GM12878 (cell line): ENCODE measurements around the gene KCNQ1. TPM values are rescaled to one million over a fixed set of nuclear protein-coding genes. Genes with fewer than 3 reads are reported as not detected.

Experiments used
- ATAC-seq: fragments of 200-7000 bp; cut with Tn5 transposase; 3 replicates; pipeline ENCODE4 v1.9.1; 2020; ENCODE audit warnings: mild to moderate bottlenecking, moderate library complexity
- BruUV-seq: library from RNA; stranded (reverse); fragments of 400-500 nt; replicated peaks from 2 replicates; lab custom pipeline; 2021; lab: Mats Ljungman, UMichigan
- CTCF ChIA-PET: fragments of 300-600 bp; sonication (Branson Sonifier 250); formaldehyde crosslinking; extraction: SDS; loops from one replicate; lab custom pipeline; 2021; ENCODE audit warnings: inconsistent platforms; lab: Yijun Ruan, JAX
- POLR2A ChIA-PET: fragments of 350-600 bp; formaldehyde crosslinking; extraction: SDS; loops from one replicate; lab custom pipeline; 2021; ENCODE audit warnings: inconsistent platforms; lab: Charles Lee
- RAD21 ChIA-PET: fragments of 300-600 bp; sonication (Branson Sonifier 250); formaldehyde crosslinking; loops from one replicate; lab custom pipeline; 2023; ENCODE audit warnings: antibody characterized with exemption; ENCODE audit not compliant: unreplicated experiment; lab: Charles Lee
- SMC1A ChIA-PET: fragments of 300-600 bp; sonication (Branson Sonifier 250); formaldehyde crosslinking; loops from one replicate; lab custom pipeline; 2023; ENCODE audit not compliant: unreplicated experiment, uncharacterized antibody; lab: Charles Lee
- DNase-seq: peaks from one replicate; pipeline ENCODE4 v3.0.0-alpha.2; 2011; ENCODE audit warnings: low read depth, low spot score
- FAIRE-seq: peaks from 3 replicates; lab custom pipeline; 2011; peaks lifted over from hg19 to GRCh38; lab: Jason Lieb, UNC
- H2AFZ ChIP-seq: 2 replicates; pipeline ENCODE4 v1.6.0; 2011; ENCODE audit warnings: low read depth, low read length, control low read depth; ENCODE audit not compliant: control insufficient read depth
- H3K27ac ChIP-seq: 2 replicates; pipeline ENCODE4 v1.5.1; 2011; ENCODE audit warnings: control low read depth; ENCODE audit not compliant: control insufficient read depth, insufficient read depth
- H3K27me3 ChIP-seq, 2 experiments: replicated peaks in 1 of 2; 2 replicates each; pipeline versions ENCODE4 v1.6.0 to v1.6.1; 2011; ENCODE audit warnings: low read length in 1 of 2; ENCODE audit not compliant: control insufficient read depth in 2 of 2, insufficient read depth in 2 of 2
- H3K36me3 ChIP-seq, 2 experiments: 2 replicates each; pipeline ENCODE4 v1.5.1; 2011; ENCODE audit warnings: low read length in 1 of 2; ENCODE audit not compliant: control insufficient read depth in 2 of 2, insufficient read depth in 2 of 2
- H3K4me1 ChIP-seq: 2 replicates; pipeline ENCODE4 v1.6.1; 2011; ENCODE audit warnings: mild to moderate bottlenecking, low read length, moderate library complexity, mixed read lengths; ENCODE audit not compliant: control insufficient read depth, insufficient read depth
- H3K4me2 ChIP-seq: 2 replicates; pipeline ENCODE4 v1.6.0; 2011; ENCODE audit warnings: control low read depth; ENCODE audit not compliant: control insufficient read depth, insufficient read depth
- H3K4me3 ChIP-seq: fragments of 200-600 bp; sonication (generic); 2 replicates; pipeline ENCODE4 v1.5.1; 2016
- H3K79me2 ChIP-seq: 2 replicates; pipeline ENCODE4 v1.6.0; 2011; ENCODE audit warnings: low read length; ENCODE audit not compliant: control insufficient read depth, insufficient read depth
- H3K9ac ChIP-seq: 2 replicates; pipeline ENCODE4 v1.8.0; 2011; ENCODE audit warnings: low read length, control low read depth, mixed read lengths; ENCODE audit not compliant: control insufficient read depth, insufficient read depth
- H3K9me3 ChIP-seq: replicated peaks from 3 replicates; pipeline ENCODE4 v1.5.1; 2011; ENCODE audit warnings: mild to moderate bottlenecking, low read length; ENCODE audit not compliant: control insufficient read depth, insufficient read depth
- H4K20me1 ChIP-seq: 2 replicates; pipeline ENCODE4 v1.6.0; 2011; ENCODE audit not compliant: control insufficient read depth, insufficient read depth
- ATF7 ChIP-seq: fragments of 450-650 bp; IDR thresholded peaks from 2 replicates; pipeline ENCODE4 v1.6.1; 2016; ENCODE audit warnings: low read depth, mild to moderate bottlenecking
- BACH1 ChIP-seq: fragments of 450-650 bp; IDR thresholded peaks from 2 replicates; pipeline ENCODE4 v1.6.1; 2017; ENCODE audit warnings: mild to moderate bottlenecking, borderline replicate concordance
- BHLHE40 ChIP-seq, 2 experiments: fragments of 450-650 bp in 1 of 2; IDR thresholded peaks; 2 replicates each; pipeline ENCODE4 v1.6.1; 2011 to 2017; ENCODE audit warnings: low read depth in 2 of 2, borderline replicate concordance in 1 of 2, improper control_type of control experiment in 1 of 2, low read length in 1 of 2, mild to moderate bottlenecking in 1 of 2
- ELK1 ChIP-seq: IDR thresholded peaks from 2 replicates; pipeline ENCODE4 v1.6.1; 2012; ENCODE audit warnings: low read depth, low read length, improper control_type of control experiment
- FOXK2 ChIP-seq: fragments of 450-650 bp; IDR thresholded peaks from 2 replicates; pipeline ENCODE4 v1.6.1; 2017; ENCODE audit warnings: mild to moderate bottlenecking, moderate library complexity
- GABPA ChIP-seq: IDR thresholded peaks from 2 replicates; pipeline ENCODE4 v1.6.1; 2014; ENCODE audit warnings: antibody characterized with exemption, low read depth, mild to moderate bottlenecking, inconsistent platforms
- JUND ChIP-seq: IDR thresholded peaks from 2 replicates; pipeline ENCODE4 v1.6.1; 2012; ENCODE audit warnings: low read depth, mild to moderate bottlenecking, low read length, improper control_type of control experiment, moderate library complexity
- MYC ChIP-seq: IDR thresholded peaks from 2 replicates; pipeline ENCODE4 v1.6.1; 2011; ENCODE audit warnings: mild to moderate bottlenecking, low read length, moderate library complexity, inconsistent platforms; ENCODE audit not compliant: insufficient read depth, insufficient replicate concordance, insufficient read length, severe bottlenecking
- NFYB ChIP-seq: IDR thresholded peaks from 2 replicates; pipeline ENCODE4 v1.6.1; 2011; ENCODE audit warnings: low read depth, mild to moderate bottlenecking, low read length, improper control_type of control experiment, moderate library complexity; ENCODE audit not compliant: insufficient read depth
- NR2C2 ChIP-seq: IDR thresholded peaks from 2 replicates; pipeline ENCODE4 v1.6.1; 2011; ENCODE audit warnings: borderline replicate concordance, low read depth; ENCODE audit not compliant: control insufficient read depth, insufficient read length
- POU2F2 ChIP-seq: IDR thresholded peaks from 3 replicates; pipeline ENCODE4 v1.6.1; 2011; ENCODE audit warnings: low read depth, mild to moderate bottlenecking, low read length, borderline replicate concordance
- RUNX3 ChIP-seq: IDR thresholded peaks from 2 replicates; pipeline ENCODE4 v1.6.1; 2012; ENCODE audit warnings: low read length, inconsistent platforms
- SRF ChIP-seq, 2 experiments: IDR thresholded peaks; 2 replicates each; pipeline ENCODE4 v1.6.1; 2011; ENCODE audit warnings: low read depth in 2 of 2, low read length in 2 of 2, mild to moderate bottlenecking in 1 of 2, moderate library complexity in 1 of 2
- TCF7 ChIP-seq: IDR thresholded peaks from 2 replicates; pipeline ENCODE4 v1.6.1; 2014; ENCODE audit warnings: antibody characterized with exemption, borderline replicate concordance
- YY1 ChIP-seq: IDR thresholded peaks from 2 replicates; pipeline ENCODE4 v1.6.1; 2011; ENCODE audit warnings: low read depth, mild to moderate bottlenecking, low read length
- ZNF217 ChIP-seq: fragments of 450-650 bp; IDR thresholded peaks from 2 replicates; pipeline ENCODE4 v1.6.1; 2017; ENCODE audit warnings: antibody characterized with exemption, mild to moderate bottlenecking
- ZNF622 ChIP-seq: fragments of 450-650 bp; IDR thresholded peaks from 2 replicates; pipeline ENCODE4 v1.6.1; 2017; ENCODE audit warnings: mild to moderate bottlenecking, inconsistent platforms
- WGBS: methylation state at CpG from one replicate; pipeline ENCODE4 v1.1.6; 2016; ENCODE audit warnings: low lambda C conversion rate; ENCODE audit not compliant: insufficient replicate concordance, insufficient coverage; ENCODE audit errors: missing lambda C conversion rate; 5-methylcytosine and 5-hydroxymethylcytosine counted together
- in situ Hi-C: fragments of 300-500 bp; cut with MboI; formaldehyde crosslinking; loops from 9 replicates; pipeline ENCODE4 v1.14.3; 2018; ENCODE audit warnings: mixed read lengths
- intact Hi-C: fragments of 100-400 bp; cut with micrococcal nuclease; formaldehyde crosslinking; loops from one replicate; pipeline ENCODE4 v1.14.2; 2022; ENCODE audit not compliant: unreplicated experiment
- polyA plus RNA-seq, 11 experiments: library from polyadenylated mRNA; depleted of rRNA in 4 of 11; unstranded in 6 of 11; stranded (reverse) in 5 of 11; fragments of >200 nt; fragmentation: Nextera tagmentation in 4 of 11; fragmentation: Illumina TruSeq in 1 of 11; extraction: Ambion mirVana in 4 of 11; extraction: Trizol in 1 of 11; gene quantifications; 1 replicate in 1 of 11; 2 replicates in 10 of 11; pipeline versions ENCODE4 v1.2.1 to v1.2.3, GENCODE V29; 2011 to 2016; ENCODE audit warnings: inconsistent platforms in 2 of 11, missing spikeins in 2 of 11, low read depth in 1 of 11
- total RNA-seq, 4 experiments: library from RNA; depleted of rRNA in 3 of 4; stranded (reverse); fragments of >200 nt in 3 of 4; fragmentation: Illumina TruSeq in 1 of 4; extraction: Trizol in 1 of 4; gene quantifications; 2 replicates each; pipeline versions ENCODE4 v1.2.1 to v1.2.3, GENCODE V29; 2013 to 2021
- TF ChIP-seq, protein P1 (sequence below): fragments of 150-350 bp; IDR thresholded peaks from 2 replicates; pipeline ENCODE4 v1.6.1; 2014; ENCODE audit warnings: mild to moderate bottlenecking, low read depth, low read length

KCNQ1 gene
- total and polyA plus RNA-seq, 10 of the 15 experiments (the other 5 are each of a cell fraction or from before 2014, with no cell fraction given) = 0.03 to 0.15 (median 0.12) TPM; not detected in 7

- ChIA-PET RAD21 (no interaction called here), CTCF (no interaction called here), SMC1A (no interaction called here), POLR2A (no interaction called here)
- H3K4me2 ChIP-seq = no peak overlapping the region
- in situ Hi-C loops = no loop called here
- BruUV-seq = no TSS peak
- no peak for ATAC-seq
- DNase-seq = no peak
- H3K27me3 ChIP-seq = no peaks in the 10 kb centered on the region
- intact Hi-C loops = no loop called here
- H3K9me3 ChIP-seq = peaks cover 12% of the 10 kb centered on the region; the same call in 1 of the 3 replicates
- H3K79me2 ChIP-seq = no peaks in the 10 kb centered on the region
- no peak for FAIRE-seq
- no peaks in the 10 kb centered on the region for H3K4me1 ChIP-seq
- no peaks in the 10 kb centered on the region for H3K36me3 ChIP-seq
- H4K20me1 ChIP-seq = no peaks in the 10 kb centered on the region
- H2AFZ ChIP-seq = no peak overlapping the region
- H3K9ac ChIP-seq = no peak overlapping the region
- no peak overlapping the region for H3K27ac ChIP-seq
- TF ChIP-seq ELK1 (no peak), BHLHE40 (IDR thresholded peaks at IDR 0.05; ENCODE audit: borderline replicate concordance in 1 of 2, low read depth in 2 of 2, low read length in 1 of 2) (no peak)
- H3K4me3 ChIP-seq = no peak overlapping the region
- WGBS = 30% methylated on average over 3 of the region's 3 CpGs
Observed at GRCh38 chr11:2819316-2819715, 374.5 kb downstream of the KCNQ1 start.

DNA sequence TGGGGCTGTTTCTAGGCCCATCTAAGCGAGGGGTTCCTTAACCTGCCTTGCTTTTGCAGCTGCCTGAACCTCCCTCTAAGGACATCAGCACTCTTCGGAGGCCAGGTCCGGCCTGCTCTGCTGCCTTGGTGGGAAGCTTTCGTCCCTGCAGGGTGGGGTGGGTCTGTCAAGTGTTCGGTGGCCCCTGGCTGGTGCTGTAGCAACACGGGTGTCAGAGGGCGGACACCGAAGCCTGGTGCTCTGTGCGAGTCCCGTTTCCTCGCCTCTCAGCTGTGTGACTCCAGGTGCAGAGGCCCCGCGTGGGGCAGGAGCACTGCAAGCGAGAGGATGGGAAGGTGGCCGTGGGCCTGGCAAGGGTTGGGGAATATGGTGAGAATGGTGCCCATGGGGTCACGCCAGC lies 376.2 kb downstream of the KCNQ1 start:
- ChIA-PET CTCF (no interaction called here), SMC1A (no interaction called here), POLR2A (no interaction called here), RAD21 (no interaction called here)
- Histone ChIP-seq H2AFZ (no peak overlapping the region), H4K20me1 (no peaks in the 10 kb centered on the region), H3K27ac (no peak overlapping the region), H3K9me3 (peaks cover 12% of the 10 kb centered on the region; the same call in 1 of the 3 replicates), H3K79me2 (no peaks in the 10 kb centered on the region), H3K4me3 (no peak overlapping the region), H3K36me3 (no peaks in the 10 kb centered on the region), H3K4me2 (no peak overlapping the region), H3K27me3 (no peaks in the 10 kb centered on the region), H3K4me1 (no peaks in the 10 kb centered on the region), H3K9ac (no peak overlapping the region)
- FAIRE-seq (no peak), DNase-seq (no peak), ATAC-seq (no peak)
- BruUV-seq = no TSS peak
- in situ Hi-C loops (no loop called here), intact Hi-C loops (no loop called here)
- WGBS = 53% methylated on average over 16 of the region's 16 CpGs
- TF ChIP-seq FOXK2 = no peak
- no peak for TF ChIP-seq ATF7
- no peak for TF ChIP-seq JUND
- TF ChIP-seq TCF7 = no peak
- TF ChIP-seq ZNF622 = no peak
- no peak for TF ChIP-seq RUNX3
- no peak for TF ChIP-seq BACH1
- no peak for TF ChIP-seq GABPA
- no peak for TF ChIP-seq SRF (IDR thresholded peaks at IDR 0.05; ENCODE audit: low read depth in 2 of 2, low read length in 2 of 2)
- TF ChIP-seq NR2C2 = no peak
- TF ChIP-seq, protein P1, sequence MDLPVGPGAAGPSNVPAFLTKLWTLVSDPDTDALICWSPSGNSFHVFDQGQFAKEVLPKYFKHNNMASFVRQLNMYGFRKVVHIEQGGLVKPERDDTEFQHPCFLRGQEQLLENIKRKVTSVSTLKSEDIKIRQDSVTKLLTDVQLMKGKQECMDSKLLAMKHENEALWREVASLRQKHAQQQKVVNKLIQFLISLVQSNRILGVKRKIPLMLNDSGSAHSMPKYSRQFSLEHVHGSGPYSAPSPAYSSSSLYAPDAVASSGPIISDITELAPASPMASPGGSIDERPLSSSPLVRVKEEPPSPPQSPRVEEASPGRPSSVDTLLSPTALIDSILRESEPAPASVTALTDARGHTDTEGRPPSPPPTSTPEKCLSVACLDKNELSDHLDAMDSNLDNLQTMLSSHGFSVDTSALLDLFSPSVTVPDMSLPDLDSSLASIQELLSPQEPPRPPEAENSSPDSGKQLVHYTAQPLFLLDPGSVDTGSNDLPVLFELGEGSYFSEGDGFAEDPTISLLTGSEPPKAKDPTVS = no peak
- TF ChIP-seq YY1 = no peak
- TF ChIP-seq NFYB = no peak
- no peak for TF ChIP-seq ZNF217
- no peak for TF ChIP-seq POU2F2
- TF ChIP-seq MYC = no peak
